Upper lobe of left lung (tissue), 6 donors: ENCODE results near the gene SGMS1. TPM values are rescaled to one million over a fixed set of nuclear protein-coding genes. Genes with fewer than 3 reads are reported as not detected.

Experiments used
- ATAC-seq, 2 donors: fragments of 200-7000 bp; cut with Tn5 transposase; one replicate each; pipeline ENCODE4 v1.9.1; 2022; ENCODE audit warnings: mild to moderate bottlenecking in 2 of 2, moderate library complexity in 2 of 2; ENCODE audit not compliant: low FRiP score in 2 of 2
- DNase-seq, 2 donors: peaks; one replicate each; pipeline ENCODE4 v3.0.0-alpha.2; 2019 to 2020
- H3K27ac ChIP-seq, 4 donors: fragments of 200-600 bp; sonication (generic); one replicate each; pipeline ENCODE4 v1.5.1; 2016 to 2019
- H3K27me3 ChIP-seq, 4 donors: fragments of 200-600 bp; sonication (generic); one replicate each; pipeline ENCODE4 v1.5.1; 2017 to 2019
- H3K36me3 ChIP-seq, 4 donors: fragments of 200-600 bp; sonication (generic); one replicate each; pipeline ENCODE4 v1.5.1; 2016 to 2019
- H3K4me1 ChIP-seq, 4 donors: fragments of 200-600 bp; sonication (generic); one replicate each; pipeline ENCODE4 v1.5.1; 2018 to 2019
- H3K4me3 ChIP-seq, 4 donors: fragments of 200-600 bp; sonication (generic); one replicate each; pipeline ENCODE4 v1.5.1; 2017 to 2019; ENCODE audit warnings: mild to moderate bottlenecking in 2 of 4, moderate library complexity in 1 of 4
- H3K9me3 ChIP-seq, 4 donors: fragments of 200-600 bp; sonication (generic); one replicate each; pipeline ENCODE4 v1.5.1; 2018 to 2019
- EP300 ChIP-seq, 4 donors: sonication (generic); formaldehyde crosslinking; IDR thresholded peaks; one replicate each; pipeline ENCODE4 v1.5.1; 2017; ENCODE audit warnings: antibody characterized with exemption in 4 of 4, control low read depth in 2 of 4
- POLR2A ChIP-seq, 4 donors: fragments of 450-650 bp; IDR thresholded peaks; one replicate each; pipeline ENCODE4 v1.5.1; 2016 to 2017; ENCODE audit warnings: antibody characterized with exemption in 4 of 4, mild to moderate bottlenecking in 2 of 4
- POLR2AphosphoS5 ChIP-seq, 2 donors: sonication (generic); formaldehyde crosslinking; IDR thresholded peaks; one replicate each; pipeline ENCODE4 v1.5.1; 2017; ENCODE audit warnings: antibody characterized with exemption in 2 of 2
- WGBS, 2 donors: methylation state at CpG; one replicate each; pipeline ENCODE4 v1.1.5; 2017 to 2018; 5-methylcytosine and 5-hydroxymethylcytosine counted together
- total RNA-seq, 6 donors: library from RNA; depleted of rRNA in 4 of 6; stranded (reverse); fragments of >200 nt in 4 of 6; gene quantifications; one replicate each; pipeline versions ENCODE4 v1.1.0 to v1.2.1, GENCODE V29; 2016 to 2021
- TF ChIP-seq, protein P1 (sequence below), 6 experiments: fragments of 450-650 bp in 4 of 6; fragments of 200-600 bp in 2 of 6; sonication (generic) in 2 of 6; IDR thresholded peaks; one replicate each; pipeline ENCODE4 v1.5.1; 2016 to 2019; ENCODE audit warnings: antibody characterized with exemption in 6 of 6
- donor health status: DM: no; HTN: no; CAD: no; lungs with moderate emphysema.
- donor health status: DM: no; HTN: yes; CAD: no; lungs with severe emphysema.

The SGMS1 gene
- total RNA-seq, 6 donors from 2014 or later, result 66.7 to 230 (median 173) TPM

DNA sequence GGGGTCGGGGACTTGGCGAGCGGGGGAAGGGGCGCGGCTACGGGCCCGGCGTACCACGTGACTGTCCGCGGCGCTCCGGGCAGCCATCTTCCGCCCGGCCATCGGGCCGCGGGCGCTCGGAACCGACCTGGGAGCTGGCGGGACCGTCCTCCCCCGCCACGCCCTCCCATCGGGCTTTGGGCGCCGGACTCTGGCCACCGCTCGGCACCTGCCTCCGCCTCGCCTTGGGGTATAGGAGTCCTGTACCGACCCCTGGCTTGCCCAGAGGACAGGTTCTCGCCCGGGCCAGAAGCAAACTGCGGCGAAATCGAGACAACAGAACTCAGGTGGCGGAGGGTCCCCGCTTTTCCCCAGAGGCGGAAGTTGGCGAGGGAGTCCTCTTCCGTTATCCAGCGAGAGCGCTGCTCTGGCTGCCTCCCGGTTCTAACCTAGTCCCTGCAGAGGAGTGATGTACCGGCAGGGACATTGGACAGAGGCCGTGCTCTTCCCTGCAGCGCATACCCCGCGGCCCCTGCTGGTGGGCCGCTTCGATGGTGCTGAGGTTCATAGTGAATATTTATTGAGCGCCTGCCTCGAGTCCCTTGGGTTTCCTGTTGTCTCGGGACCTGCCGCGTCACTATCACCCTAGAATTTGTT is 1.2 kb upstream of the SGMS1 start:
- Histone ChIP-seq H3K27me3 (no peaks in the 10 kb centered on the region), H3K4me3 (peak overlapping the region; percentile 61 to 96 (median 95)), H3K4me1 (peaks cover 13 to 28% (median 17%) of the 10 kb centered on the region in 4 donors), H3K27ac (peak overlapping the region; percentile 99 to 100 (median 99)), H3K9me3 (no peaks in the 10 kb centered on the region), H3K36me3 (peaks cover 0 to 3% (median 0%) of the 10 kb centered on the region in 4 donors)
- ATAC-seq (peak; percentile 73 to 85), DNase-seq (peak; percentile 82 to 97)
- peak in 1 of 2 donors; percentile 15 for TF ChIP-seq POLR2AphosphoS5 (IDR thresholded peaks at IDR 0.05)
- TF ChIP-seq, protein P1, sequence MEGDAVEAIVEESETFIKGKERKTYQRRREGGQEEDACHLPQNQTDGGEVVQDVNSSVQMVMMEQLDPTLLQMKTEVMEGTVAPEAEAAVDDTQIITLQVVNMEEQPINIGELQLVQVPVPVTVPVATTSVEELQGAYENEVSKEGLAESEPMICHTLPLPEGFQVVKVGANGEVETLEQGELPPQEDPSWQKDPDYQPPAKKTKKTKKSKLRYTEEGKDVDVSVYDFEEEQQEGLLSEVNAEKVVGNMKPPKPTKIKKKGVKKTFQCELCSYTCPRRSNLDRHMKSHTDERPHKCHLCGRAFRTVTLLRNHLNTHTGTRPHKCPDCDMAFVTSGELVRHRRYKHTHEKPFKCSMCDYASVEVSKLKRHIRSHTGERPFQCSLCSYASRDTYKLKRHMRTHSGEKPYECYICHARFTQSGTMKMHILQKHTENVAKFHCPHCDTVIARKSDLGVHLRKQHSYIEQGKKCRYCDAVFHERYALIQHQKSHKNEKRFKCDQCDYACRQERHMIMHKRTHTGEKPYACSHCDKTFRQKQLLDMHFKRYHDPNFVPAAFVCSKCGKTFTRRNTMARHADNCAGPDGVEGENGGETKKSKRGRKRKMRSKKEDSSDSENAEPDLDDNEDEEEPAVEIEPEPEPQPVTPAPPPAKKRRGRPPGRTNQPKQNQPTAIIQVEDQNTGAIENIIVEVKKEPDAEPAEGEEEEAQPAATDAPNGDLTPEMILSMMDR (IDR thresholded peaks at IDR 0.05), result peak in 5 of 6 experiments; percentile 45 to 73 (median 56)
- no peak for TF ChIP-seq EP300 (IDR thresholded peaks at IDR 0.05)
- peak in 2 of 4 donors; percentile 57 to 70 for TF ChIP-seq POLR2A (IDR thresholded peaks at IDR 0.05)
- 0% methylated on average over 4 to 36 of the region's 58 CpGs for WGBS, 2 donors

DNA sequence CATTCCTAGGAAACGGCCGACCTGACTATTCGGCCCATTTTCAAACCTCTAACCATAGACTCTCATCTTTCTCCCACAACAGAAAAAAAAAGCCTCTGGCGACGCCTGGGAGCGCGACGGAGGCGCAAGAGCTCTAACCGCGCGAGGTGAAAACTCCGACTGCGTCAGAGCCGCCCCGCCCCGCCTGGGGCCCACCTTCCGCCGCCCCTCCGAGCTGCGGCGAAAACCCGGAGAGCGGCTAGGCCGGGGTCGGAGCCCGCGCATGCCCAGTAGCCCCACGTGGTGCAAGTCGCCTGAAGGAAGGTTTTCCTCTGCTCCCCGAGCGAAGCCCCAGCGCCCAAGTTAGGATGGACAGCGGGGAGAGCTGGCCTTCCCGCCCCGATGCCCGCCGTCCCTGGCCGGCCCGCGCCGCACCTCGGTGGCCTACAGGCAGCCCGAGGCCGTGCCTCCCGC is 683 bp upstream of the SGMS1 start:
- no peaks in the 10 kb centered on the region for H3K9me3 ChIP-seq
- H3K27ac ChIP-seq, result peak overlapping the region; percentile 99 to 100 (median 99)
- peak overlapping the region; percentile 61 to 96 (median 95) for H3K4me3 ChIP-seq
- WGBS, 2 donors, result 0% methylated on average over 15 of the region's 46 CpGs; no CpG with 5 or more reads in 1 of the 2 donors
- H3K4me1 ChIP-seq, result peaks cover 13 to 29% (median 17%) of the 10 kb centered on the region in 4 donors
- DNase-seq, result peak; percentile 91 to 99
- peak; percentile 93 to 96 for ATAC-seq
- H3K36me3 ChIP-seq, result no peaks in the 10 kb centered on the region
- TF ChIP-seq EP300 (IDR thresholded peaks at IDR 0.05), result peak in 1 of 4 donors; percentile 62
- peak in 3 of 4 donors; percentile 44 to 81 (median 72) for TF ChIP-seq POLR2A (IDR thresholded peaks at IDR 0.05)
- TF ChIP-seq, protein P1 (IDR thresholded peaks at IDR 0.05), result no peak
- TF ChIP-seq POLR2AphosphoS5 (IDR thresholded peaks at IDR 0.05), result peak in 1 of 2 donors; percentile 82
- no peaks in the 10 kb centered on the region for H3K27me3 ChIP-seq

- ATAC-seq (peak in 1 of 2 donors; percentile 29), DNase-seq (peak; percentile 48 to 92)
- H3K27me3 ChIP-seq, result no peaks in the 10 kb centered on the region
- H3K36me3 ChIP-seq, result no peaks in the 10 kb centered on the region
- H3K4me1 ChIP-seq, result peaks cover 13 to 29% (median 17%) of the 10 kb centered on the region in 4 donors
- no peaks in the 10 kb centered on the region for H3K9me3 ChIP-seq
- peak overlapping the region; percentile 61 to 96 (median 95) for H3K4me3 ChIP-seq
- peak overlapping the region; percentile 99 to 100 (median 99) for H3K27ac ChIP-seq
- 0% methylated on average over 4 to 62 of the region's 88 CpGs for WGBS, 2 donors
- TF ChIP-seq POLR2AphosphoS5 (IDR thresholded peaks at IDR 0.05) (no peak), POLR2A (IDR thresholded peaks at IDR 0.05) (peak in 1 of 4 donors; percentile 0)
Observed at GRCh38 chr10:50622706-50623662, 772 bp downstream of the SGMS1 start.

DNA sequence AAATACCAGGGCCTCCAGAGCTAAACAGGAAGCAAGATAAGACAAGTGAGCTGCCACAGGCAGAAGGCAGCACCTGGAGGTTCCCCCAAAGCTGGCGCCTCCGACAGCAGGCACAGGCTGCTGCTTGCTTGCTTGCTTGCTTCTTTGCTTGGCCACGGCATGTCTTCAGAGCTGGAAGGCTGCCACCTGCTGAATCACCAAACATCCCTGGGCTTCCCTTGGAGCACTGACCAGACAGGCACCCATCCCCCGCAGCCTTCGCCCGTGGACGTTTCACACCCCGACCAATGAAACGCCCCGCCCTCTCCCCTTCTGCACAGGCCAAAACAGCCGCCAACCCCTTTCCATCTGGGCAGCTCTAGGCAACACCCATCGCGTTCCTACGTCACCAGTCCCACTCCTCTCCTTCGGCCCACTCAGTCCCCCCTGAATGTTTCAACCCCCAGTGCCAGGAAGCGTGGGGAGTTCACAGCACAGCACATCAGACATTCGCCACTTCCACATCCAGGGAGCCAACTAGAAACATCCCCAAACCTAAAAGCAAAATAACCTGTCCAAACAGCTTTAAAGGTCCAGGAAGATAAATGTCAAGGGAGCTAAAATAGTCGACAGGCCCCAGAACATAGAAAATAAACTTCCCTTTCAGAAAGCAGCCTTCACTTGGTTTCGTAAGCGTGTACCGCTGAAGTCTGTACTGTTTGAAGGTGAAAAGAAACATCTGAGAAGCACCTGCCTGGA is 1.6 kb downstream of the SGMS1 start:
- H3K27me3 ChIP-seq, result no peaks in the 10 kb centered on the region
- ATAC-seq (peak; percentile 56 to 76), DNase-seq (peak; percentile 84 to 96)
- H3K4me3 ChIP-seq, result peak overlapping the region; percentile 61 to 96 (median 95)
- peak overlapping the region; percentile 99 to 100 (median 99) for H3K27ac ChIP-seq
- no peaks in the 10 kb centered on the region for H3K36me3 ChIP-seq
- peaks cover 13 to 29% (median 17%) of the 10 kb centered on the region in 4 donors for H3K4me1 ChIP-seq
- TF ChIP-seq POLR2A (IDR thresholded peaks at IDR 0.05) (peak in 3 of 4 donors; percentile 35 to 60 (median 52)), EP300 (IDR thresholded peaks at IDR 0.05) (no peak), POLR2AphosphoS5 (IDR thresholded peaks at IDR 0.05) (peak; percentile 64 to 81)
- TF ChIP-seq, protein P1 (IDR thresholded peaks at IDR 0.05), result peak in 1 of 6 experiments; percentile 36
- H3K9me3 ChIP-seq, result no peaks in the 10 kb centered on the region
- 1% methylated on average over 14 to 21 of the region's 21 CpGs for WGBS, 2 donors
